GM19372 (cell line): ENCODE results near the gene FCGBP.
A peak's percentile ranks its signal among the peaks of the same experiment; 100 is the strongest.
"Not testable (repeated sequence)": the region's sequence is repeated elsewhere in the genome, so short reads cannot be mapped to it uniquely, and the experiment has no call there.

ENCODE experiments used
- ATAC-seq: cut with Tn5 transposase; IDR thresholded peaks from one replicate; pipeline ENCODE4 v1.9.1; 2021; ENCODE audit warnings: mild to moderate bottlenecking, low read depth, moderate library complexity; ENCODE audit not compliant: unreplicated experiment

The FCGBP gene

DNA sequence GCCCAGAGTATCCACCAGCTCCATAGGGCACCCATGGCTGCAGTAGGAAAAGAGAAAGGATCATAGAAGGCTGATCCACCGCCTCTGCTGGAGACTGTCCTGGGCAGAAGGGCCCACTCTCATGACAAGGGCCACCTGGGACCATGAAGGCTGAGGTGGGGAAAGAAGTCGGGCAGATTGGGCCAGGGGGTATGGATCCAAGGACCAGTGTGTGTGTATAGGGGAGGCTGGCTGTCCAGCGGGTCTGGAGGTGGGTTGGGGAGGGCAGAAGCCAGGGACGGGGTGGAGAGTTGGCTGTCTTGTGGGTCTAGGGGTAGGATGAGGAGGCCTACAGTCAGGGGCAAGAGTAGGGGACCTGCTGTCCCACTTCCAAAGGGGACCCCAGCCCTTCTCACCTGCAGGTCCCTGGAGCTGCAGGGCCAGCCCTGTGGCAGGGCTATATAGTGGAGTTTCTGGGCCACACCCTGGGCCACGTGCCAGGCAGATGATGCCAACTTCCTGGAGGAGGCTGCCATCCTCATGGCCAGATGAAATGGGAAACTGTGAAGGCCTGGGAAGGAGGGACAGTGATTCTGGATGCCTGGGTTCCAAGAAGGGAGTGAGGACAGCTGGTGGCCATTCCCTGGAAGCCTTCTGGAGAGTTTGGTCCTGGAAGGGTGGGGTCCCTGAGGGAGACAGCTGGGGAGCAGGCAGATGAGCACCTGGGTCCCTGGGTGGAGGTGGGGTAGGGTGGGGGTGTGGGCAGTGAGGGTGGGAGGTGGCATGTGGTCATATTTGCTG lies at the start of gene FCGBP:
FCGBP (minus strand) TSS at position 51 of the 780 bp plus-strand sequence.
- no peak for ATAC-seq

DNA sequence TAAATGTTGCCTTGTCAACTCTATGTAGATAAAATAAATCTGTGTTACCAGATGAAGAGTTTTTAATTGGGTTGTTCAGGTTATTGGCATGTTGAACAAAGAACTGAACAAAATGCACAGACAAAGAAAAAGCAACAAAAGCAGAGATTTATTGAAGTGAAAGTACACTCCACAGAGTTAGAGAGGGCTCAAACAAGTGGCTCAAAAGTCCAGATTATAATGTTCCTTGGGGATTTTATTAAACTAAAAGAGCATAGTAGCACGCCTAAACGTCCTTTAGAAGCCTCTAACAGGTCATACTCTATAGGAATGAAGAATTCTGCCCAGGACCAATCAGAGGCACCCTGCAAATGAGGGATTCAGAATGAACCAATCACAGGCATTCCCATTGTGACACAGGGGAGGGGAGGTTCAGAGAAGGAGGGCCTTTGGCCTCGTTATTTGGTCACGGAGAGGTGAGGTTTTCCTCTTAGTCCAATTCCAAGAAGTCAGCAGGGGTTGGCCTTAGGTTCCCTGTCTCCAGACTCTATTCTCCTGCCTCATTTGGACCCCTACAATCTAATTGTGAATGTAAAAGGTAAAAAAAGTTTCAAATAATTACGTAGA lies 49.4 kb upstream of the FCGBP start:
- no peak for ATAC-seq

DNA sequence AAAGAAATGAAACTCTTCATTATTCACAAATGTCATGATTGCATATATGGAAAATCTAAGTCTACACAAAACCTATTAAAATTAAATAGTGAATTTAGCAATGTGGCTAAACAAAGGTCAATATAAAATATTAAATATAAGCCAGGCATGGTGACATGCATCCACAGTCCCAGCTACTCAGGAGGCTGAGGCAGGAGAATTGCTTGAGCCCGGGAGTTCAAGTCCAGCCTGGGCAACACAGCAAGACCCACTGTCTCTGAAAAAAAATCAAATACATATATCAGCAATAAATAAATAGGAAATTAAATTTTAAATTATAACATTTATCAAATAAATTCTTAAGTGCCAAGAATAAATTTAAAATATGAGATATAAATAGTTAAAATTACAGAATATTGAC lies 48.4 kb upstream of the FCGBP start:
- no peak for ATAC-seq

DNA sequence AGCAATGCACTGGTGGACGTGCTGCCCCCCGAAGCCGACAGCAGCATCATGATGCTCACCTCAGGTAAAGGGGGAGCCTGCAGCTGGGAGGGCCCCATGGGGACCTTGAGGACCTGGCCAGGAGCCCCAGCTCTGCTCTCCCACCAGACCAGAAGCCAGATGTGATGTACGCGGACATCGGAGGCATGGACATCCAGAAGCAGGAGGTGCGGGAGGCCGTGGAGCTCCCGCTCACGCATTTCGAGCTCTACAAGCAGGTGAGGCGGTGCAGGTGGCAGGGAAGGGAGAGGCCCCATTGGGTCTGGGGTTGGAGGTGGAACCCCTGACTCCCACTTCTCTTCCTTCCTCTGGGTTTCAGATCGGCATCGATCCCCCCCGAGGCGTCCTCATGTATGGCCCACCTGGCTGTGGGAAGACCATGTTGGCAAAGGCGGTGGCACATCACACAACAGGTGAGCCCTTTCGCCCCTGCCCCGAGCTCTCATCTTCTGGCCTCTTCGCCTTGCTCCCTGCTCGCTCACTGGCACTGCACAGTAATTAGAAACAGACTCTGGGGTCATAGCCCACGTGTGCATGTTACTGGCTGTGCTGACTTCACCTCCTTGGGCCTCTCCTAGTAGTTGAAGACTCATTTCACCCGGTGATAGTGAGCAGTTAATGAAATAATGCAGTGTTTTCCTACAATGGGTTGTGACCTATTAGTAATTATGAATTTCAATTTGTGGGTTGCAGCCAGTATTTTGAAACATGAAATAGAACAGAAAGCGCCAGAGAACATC lies 40.1 kb upstream of the FCGBP start:
- no peak for ATAC-seq

DNA sequence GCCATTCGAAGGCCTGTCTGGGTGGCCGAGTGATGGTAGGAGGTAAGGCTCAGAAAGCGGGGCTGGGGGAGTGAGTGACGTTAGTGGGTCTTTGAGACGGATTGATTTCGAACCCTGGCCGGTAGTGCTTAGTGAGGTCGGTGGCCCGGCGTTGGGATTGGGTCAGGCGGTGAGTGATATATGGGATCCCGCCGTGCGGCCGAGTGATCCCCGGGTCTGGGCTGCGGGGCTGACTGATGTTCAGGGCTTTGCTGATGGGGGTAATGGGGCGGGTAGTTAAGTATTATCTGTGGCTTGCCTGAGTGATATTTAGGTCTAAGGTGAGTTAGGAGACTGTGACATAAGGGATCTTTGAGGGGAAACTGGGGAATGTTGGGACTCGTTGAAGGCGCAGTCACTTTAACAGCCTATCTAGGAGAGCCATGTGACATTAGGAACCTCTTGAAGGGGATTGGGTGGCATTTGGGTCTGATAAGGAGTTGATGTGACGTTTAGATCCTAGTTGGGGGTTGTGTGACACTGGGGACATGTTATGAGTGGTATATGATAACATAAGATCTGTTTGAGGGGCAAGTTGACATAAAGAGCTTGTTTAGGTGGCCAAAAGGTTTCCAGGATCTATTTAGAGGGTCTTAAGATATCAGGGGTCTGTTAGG lies 37.1 kb upstream of the FCGBP start:
- ATAC-seq = no peak

DNA sequence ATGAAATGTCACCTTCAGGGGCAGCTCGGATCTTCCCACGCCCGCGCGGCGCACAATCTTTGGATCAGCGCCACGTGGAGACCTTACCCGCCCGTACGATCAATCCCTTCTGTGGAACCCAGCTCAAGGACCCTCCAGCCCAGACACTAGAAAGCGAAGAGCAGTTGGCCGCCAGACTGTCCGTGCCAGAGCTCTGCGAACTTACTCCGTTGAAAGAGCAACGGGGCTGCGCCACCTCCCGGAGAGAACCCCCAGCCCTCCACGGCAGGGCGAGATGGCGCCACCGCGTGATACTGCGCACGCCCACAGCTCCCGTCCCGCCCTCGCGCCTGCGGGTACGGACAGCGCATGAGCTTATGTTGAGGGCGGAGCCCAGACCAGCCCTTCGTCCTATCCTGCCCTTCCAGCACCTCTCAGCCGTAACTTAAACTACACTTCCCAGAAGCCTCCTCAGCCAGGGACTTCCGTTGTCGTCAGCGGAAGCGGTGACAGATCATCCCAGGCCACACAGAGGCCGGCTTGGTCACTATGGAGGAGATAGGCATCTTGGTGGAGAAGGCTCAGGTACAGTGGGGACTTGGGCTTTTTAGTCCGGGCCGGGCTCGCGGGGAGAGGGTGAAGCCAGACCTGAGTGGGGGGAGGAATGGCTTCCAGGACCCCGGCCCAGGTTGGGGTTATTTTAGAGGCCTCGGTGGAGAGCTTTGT lies 36.4 kb upstream of the FCGBP start, which contains the start of gene PSMC4:
PSMC4 (plus strand) TSS at position 491 of the 705 bp plus-strand sequence; CDS start at position 529, 38 bp downstream.
- peak; percentile 95 for ATAC-seq

DNA sequence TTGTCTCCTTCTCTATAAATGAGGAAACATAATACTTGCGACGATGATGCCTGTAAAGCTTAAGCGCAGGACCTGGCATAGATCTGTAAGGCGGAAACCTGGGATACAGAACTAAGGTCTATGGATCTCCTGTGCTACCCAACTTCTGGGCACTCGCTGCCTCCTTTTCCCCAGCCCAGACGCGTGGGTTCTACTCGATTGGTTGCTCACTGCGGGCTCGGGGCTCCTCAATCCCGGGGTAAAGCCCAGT lies 35.9 kb upstream of the FCGBP start:
- ATAC-seq = no peak

DNA sequence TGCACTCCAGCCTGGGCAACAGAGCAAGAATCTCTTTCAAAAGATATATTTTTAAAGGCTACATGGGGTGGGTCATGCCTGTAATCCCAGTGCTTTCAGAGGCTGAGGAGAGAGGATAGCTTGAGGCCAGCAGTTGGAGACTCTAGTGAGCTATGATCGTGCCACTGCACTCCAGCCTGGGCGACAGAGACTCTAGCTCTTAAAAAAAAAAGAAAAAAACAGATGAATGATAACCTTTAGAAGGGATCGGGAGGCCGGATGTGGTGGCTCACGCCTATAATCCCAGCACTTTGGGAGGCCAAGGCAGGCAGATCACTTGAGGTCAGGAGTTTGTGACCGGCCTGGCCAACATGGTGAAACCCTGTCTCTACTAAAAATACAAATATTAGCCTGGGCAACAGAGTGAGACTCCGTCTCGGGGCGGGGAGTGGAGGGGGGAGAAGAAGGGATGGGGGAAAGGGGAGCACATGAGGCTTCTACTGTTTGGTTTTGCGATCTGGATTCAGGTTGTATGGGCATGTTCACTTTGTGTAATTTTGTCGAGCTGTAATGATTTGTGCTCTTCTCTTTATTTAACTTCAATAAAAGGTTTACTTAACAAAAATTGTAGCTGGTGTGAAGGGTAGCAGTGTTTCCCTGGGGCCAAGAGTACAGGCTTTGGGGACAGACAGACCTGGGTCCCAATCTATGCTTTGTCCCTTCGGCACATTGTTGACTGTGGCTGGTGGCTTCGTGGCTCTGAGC lies 35.4 kb upstream of the FCGBP start:
- ATAC-seq = no peak

DNA sequence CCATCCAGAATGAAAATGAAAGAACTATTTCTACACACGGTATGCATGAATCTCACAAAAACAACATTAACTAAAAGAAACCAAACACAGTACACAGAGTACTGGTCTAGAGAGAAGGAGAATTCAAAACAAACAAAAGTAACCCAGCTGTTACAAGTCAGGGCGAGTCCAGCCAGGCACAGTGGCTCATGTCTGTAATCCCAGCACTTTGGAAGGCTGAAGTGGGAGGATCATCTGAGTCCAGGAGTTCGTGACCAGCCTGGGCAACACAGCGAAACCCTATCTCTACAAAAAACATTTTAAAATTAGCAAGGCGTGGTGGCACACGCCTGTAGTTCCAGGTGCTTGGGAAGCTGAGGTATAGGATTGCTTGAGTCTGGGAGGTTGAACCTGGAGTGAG lies 34.8 kb upstream of the FCGBP start:
- no peak for ATAC-seq

DNA sequence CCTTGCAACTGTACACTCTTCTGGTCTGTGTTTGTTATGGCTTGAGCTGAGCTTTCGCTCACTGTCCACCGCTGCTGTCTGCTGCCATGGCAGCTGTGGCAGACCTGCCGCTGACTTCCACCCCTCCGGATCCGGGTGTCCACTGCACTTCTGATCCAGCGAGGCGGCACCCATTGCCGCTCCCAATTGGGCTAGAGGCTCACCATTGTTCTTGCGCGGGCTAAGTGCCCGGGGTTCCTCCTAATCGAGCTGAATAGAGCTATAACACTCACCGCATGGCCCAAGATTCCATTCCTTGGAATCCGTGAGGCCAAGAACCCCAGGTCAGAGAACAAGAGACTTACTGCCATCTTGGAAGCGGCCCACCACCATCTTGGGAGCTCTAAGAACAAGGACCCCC lies 34.4 kb upstream of the FCGBP start:
- ATAC-seq = no peak

DNA sequence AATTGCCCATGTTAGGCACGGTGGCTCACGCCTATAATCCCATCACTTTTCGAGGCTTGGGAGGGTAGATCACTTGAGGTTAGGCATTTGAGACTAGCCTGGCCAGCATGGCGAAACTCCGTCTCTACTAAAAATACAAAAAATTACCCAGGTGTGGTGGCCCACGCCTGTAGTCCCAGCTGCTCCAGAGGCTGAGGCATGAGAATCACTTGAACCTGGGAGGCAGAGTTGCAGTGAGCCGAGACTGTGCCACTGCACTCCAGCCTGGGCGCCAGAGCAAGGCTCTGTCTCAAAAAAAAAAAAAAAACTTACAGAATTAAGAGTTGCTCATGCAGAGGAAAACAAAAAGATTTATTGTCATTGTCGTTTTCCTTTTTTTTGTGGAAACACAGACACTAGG lies 33.1 kb upstream of the FCGBP start:
- no peak for ATAC-seq

DNA sequence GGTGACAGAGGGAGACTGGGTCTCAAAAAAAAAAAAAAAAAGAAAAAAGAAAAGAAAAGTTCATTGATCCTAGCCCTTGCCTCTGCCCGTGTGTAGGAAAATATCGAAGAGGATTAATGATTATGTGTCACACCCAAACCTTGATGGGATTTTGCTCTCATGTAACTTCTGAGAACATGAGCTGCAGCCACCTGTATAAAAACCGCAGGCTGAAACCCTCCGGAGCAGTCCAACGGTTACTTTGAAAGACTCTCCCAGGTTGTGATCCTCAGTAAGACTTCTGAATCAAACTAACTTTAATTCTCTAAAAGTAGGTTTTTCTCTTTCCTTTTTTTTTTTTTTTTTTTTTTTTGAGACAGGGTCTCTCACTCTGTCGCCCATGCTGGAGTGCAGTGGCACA lies 32.2 kb upstream of the FCGBP start:
- ATAC-seq = no peak

DNA sequence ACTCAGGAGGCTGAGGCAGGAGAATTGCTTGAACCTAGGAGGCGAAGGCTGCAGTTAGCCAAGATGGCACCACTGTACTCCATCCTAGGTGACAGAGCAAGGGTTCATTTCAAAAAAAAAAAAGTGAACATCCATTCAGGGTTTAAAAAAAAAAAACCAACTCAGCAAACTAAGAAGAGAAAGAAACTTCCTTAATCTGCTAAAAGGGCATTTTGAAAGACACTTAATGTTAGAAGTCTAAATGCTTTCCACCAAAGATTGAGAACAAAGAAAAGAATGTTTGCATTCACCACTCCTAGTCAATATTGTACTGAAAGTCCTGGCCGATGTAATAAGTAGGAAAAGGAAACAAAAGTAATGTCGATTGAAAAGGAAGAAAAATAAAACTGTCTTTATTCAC lies 29.5 kb upstream of the FCGBP start:
- ATAC-seq = no peak

DNA sequence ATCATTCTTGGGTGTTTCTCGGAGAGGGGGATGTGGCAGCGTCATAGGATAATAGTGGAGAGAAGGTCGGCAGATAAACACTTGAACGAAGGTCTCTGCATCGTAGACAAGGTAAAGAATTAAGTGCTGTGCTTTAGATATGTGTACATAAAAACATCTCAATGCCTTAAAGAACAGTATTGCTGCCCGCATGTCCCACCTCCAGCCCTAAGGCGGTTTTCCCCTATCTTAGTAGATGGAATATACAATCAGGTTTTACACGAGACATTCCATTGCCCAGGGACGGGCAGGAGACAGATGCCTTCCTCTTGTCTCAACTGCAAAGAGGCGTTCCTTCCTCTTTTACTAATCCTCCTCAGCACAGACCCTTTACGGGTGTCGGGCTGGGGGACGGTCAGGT lies 25.0 kb upstream of the FCGBP start:
- not testable (repeated sequence) for ATAC-seq

DNA sequence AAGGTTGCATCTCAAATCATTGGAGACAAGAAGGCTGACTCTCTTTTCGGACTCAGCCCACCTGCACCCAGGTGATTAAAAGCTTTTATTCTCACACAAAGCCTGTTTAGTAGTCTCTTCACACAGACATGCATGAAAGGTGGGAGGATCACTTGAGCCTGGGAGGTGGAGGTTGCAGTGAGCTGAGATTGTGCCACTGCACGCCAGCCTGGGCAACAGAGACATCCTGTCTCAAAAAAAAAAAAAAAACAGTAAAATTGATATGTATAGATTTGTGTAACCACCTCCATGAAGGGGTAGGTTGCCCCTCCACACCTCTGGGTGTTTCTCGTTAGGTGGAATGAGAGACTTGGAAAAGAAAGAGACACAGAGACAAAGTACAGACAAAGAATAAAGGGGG lies 24.5 kb upstream of the FCGBP start:
- ATAC-seq = not testable (repeated sequence)

DNA sequence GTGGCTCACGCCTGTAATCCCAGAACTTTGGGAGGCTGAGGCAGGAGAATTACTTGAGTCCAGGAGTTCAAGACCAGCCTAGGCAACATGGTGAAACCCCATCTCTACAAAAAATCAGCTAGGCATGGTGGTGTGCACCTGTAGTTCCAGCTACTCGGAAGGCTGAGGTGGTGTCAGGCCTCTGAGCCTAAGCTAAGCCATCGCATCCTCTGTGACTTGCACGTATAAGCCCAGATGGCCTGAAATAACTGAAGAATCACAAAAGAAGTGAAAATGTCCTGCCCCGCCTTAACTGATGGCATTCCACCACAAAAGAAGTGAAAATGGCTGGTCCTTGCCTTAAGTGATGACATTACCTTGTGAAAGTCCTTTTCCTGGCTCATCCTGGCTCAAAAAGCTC lies 23.5 kb upstream of the FCGBP start:
- not testable (repeated sequence) for ATAC-seq

DNA sequence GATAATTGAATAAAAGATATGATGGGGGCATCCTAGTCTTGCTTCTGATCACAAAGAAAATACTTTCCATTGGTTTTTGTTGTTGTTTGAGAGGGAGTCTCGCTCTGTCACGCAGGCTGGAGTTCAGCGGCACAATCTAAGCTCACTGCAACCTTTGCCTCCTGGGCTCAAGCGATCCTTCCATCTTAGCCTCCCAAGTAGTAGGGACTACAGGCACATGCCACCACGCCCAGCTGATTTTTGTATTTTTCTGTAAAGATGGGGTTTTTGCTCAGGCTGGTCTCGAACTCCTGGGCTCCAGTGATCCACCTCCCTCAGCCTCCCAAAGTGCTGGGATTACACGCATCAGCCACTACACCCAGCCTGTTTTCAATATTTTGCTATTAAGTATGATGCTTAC lies 19.5 kb upstream of the FCGBP start:
- no peak for ATAC-seq

DNA sequence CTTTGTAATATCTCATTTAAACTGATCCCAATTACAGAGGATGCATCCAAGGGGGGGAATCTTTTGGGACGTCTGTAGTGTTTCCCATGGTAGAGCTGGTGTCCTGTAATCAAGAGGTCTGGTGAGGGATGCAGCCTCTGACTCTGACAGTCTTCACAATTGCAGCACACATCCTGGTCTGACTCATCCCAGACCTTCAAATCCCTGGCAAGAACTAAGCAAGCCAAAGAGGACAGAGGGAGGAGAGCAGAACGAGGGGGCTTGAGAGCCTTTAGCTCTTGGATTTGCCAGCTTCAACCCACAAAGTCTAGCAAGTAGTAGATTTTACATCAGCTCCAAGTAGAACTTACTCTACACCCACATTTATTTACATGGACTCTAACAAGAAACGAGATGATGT lies 17.3 kb upstream of the FCGBP start:
- ATAC-seq = no peak

DNA sequence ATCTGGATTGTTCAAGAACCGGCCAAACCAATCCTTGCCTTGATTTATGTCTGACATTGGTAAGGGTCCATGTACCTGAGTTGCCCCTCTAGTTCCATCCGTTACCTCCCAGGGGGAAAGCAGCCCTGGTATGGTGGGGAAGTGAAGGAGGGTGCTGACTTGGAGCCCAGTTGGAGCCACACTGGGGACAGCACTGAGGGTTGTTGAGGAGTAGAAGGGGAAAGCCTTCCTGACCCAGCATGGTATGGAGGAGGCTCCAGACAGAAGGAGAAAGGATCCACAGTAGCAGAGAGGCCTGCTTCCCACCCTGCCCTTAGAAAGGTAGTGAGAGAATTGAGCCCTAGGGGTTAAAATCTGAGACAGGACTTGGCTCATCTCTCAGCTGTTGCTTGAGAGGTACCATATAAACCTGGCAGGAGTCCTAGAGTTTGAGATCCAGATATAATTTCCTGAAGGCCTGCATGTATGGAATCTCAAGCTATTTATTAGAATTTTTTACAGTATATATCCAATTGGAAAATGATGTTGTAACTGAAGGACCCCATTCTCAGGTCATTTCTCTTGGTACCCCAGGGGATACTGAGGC lies 16.7 kb upstream of the FCGBP start:
- ATAC-seq = no peak
